ENCODE results near the gene RXFP2.

Gene RXFP2

GRCh38 chr13:31739226-31739625 is at the start of gene RXFP2:
Gene RXFP2, plus strand, starts transcription at chr13:31739526. Its CDS starts 87 bp downstream, at chr13:31739613.
- in situ Hi-C loops (cut with MboI; ENCODE audit: low sequenced_read_pairs): loop anchor here (10.0 kb wide), 1 partner anchor 304 kb away; no protein-coding TSS in a partner anchor

- in situ Hi-C loops (cut with MboI; ENCODE audit: low sequenced_read_pairs): no loop called here
Observed at GRCh38 chr13:31697290-31697689, 42.0 kb upstream of the RXFP2 start.

- in situ Hi-C loops (cut with MboI; ENCODE audit: low sequenced_read_pairs): no loop called here
Observed at GRCh38 chr13:31699650-31700049, 39.7 kb upstream of the RXFP2 start.

GRCh38 chr13:31703780-31704179 is 35.5 kb upstream of the RXFP2 start:
- in situ Hi-C loops (cut with MboI; ENCODE audit: low sequenced_read_pairs): no loop called here

GRCh38 chr13:31706105-31706504 is 33.2 kb upstream of the RXFP2 start:
- in situ Hi-C loops (cut with MboI; ENCODE audit: low sequenced_read_pairs): no loop called here

- in situ Hi-C loops (cut with MboI; ENCODE audit: low sequenced_read_pairs): no loop called here
Observed at GRCh38 chr13:31717583-31717982, 21.7 kb upstream of the RXFP2 start.

- in situ Hi-C loops (cut with MboI; ENCODE audit: low sequenced_read_pairs): no loop called here
Observed at GRCh38 chr13:31719214-31719613, 20.1 kb upstream of the RXFP2 start.

GRCh38 chr13:31722673-31723072 is 16.7 kb upstream of the RXFP2 start:
- in situ Hi-C loops (cut with MboI; ENCODE audit: low sequenced_read_pairs): no loop called here

GRCh38 chr13:31725841-31726240 is 13.5 kb upstream of the RXFP2 start:
- in situ Hi-C loops (cut with MboI; ENCODE audit: low sequenced_read_pairs): no loop called here

- in situ Hi-C loops (cut with MboI; ENCODE audit: low sequenced_read_pairs): loop anchor here (10.0 kb wide), 1 partner anchor 297 kb away; no protein-coding TSS in a partner anchor
Observed at GRCh38 chr13:31731921-31732320, 7.4 kb upstream of the RXFP2 start.

GRCh38 chr13:31733066-31733465 is 6.3 kb upstream of the RXFP2 start:
- in situ Hi-C loops (cut with MboI; ENCODE audit: low sequenced_read_pairs): loop anchor here (10.0 kb wide), 1 partner anchor 298 kb away; no protein-coding TSS in a partner anchor

GRCh38 chr13:31733647-31734046 is 5.7 kb upstream of the RXFP2 start:
- in situ Hi-C loops (cut with MboI; ENCODE audit: low sequenced_read_pairs): loop anchor here (10.0 kb wide), 1 partner anchor 299 kb away; no protein-coding TSS in a partner anchor

- in situ Hi-C loops (cut with MboI; ENCODE audit: low sequenced_read_pairs): no loop called here
Observed at GRCh38 chr13:31742097-31742734, 2.9 kb downstream of the RXFP2 start.

GRCh38 chr13:31747291-31747690 is 8.0 kb downstream of the RXFP2 start:
- in situ Hi-C loops (cut with MboI; ENCODE audit: low sequenced_read_pairs): no loop called here

GRCh38 chr13:31747966-31748365 is 8.6 kb downstream of the RXFP2 start:
- in situ Hi-C loops (cut with MboI; ENCODE audit: low sequenced_read_pairs): no loop called here

- in situ Hi-C loops (cut with MboI; ENCODE audit: low sequenced_read_pairs): no loop called here
Observed at GRCh38 chr13:31749929-31750328, 10.6 kb downstream of the RXFP2 start.

GRCh38 chr13:31755211-31755610 is 15.9 kb downstream of the RXFP2 start:
- in situ Hi-C loops (cut with MboI; ENCODE audit: low sequenced_read_pairs): no loop called here

- in situ Hi-C loops (cut with MboI; ENCODE audit: low sequenced_read_pairs): no loop called here
Observed at GRCh38 chr13:31755803-31756212, 16.5 kb downstream of the RXFP2 start.

- in situ Hi-C loops (cut with MboI; ENCODE audit: low sequenced_read_pairs): no loop called here
Observed at GRCh38 chr13:31756346-31756745, 17.0 kb downstream of the RXFP2 start.

GRCh38 chr13:31761951-31762350 is 22.6 kb downstream of the RXFP2 start:
- in situ Hi-C loops (cut with MboI; ENCODE audit: low sequenced_read_pairs): no loop called here

- in situ Hi-C loops (cut with MboI; ENCODE audit: low sequenced_read_pairs): no loop called here
Observed at GRCh38 chr13:31764556-31764955, 25.2 kb downstream of the RXFP2 start.

- in situ Hi-C loops (cut with MboI; ENCODE audit: low sequenced_read_pairs): no loop called here
Observed at GRCh38 chr13:31765138-31765785, 25.9 kb downstream of the RXFP2 start.

All from HL-60/S4 (cell line).